Caco-2 (cell line): ENCODE results near the gene RAD50. TPM values are rescaled to one million over a fixed set of nuclear protein-coding genes. Genes with fewer than 3 reads are reported as not detected.

Experiments
- BruUV-seq: library from RNA; stranded (reverse); fragments of 400-500 nt; replicated peaks from 2 replicates; lab custom pipeline; 2021; lab: Mats Ljungman, UMichigan
- CTCF ChIA-PET: fragments of 300-600 bp; sonication (Branson Sonifier 250); formaldehyde crosslinking; loops from one replicate; lab custom pipeline; 2022; ENCODE audit warnings: antibody characterized with exemption; lab: Charles Lee
- POLR2A ChIA-PET: fragments of 300-600 bp; sonication (Branson Sonifier 250); formaldehyde crosslinking; loops from one replicate; lab custom pipeline; 2022; ENCODE audit warnings: antibody characterized with exemption; lab: Charles Lee
- DNase-seq, 2 experiments: peaks; one replicate each; pipeline versions ENCODE4 v3.0.0 to v3.0.0-alpha.2; 2020 to 2022
- H3K27me3 ChIP-seq: replicated peaks from 2 replicates; pipeline ENCODE4 v1.6.0; 2011; ENCODE audit warnings: low read length; ENCODE audit not compliant: control insufficient read depth, insufficient read depth
- H3K36me3 ChIP-seq: 2 replicates; pipeline ENCODE4 v1.5.1; 2011; ENCODE audit warnings: low read length; ENCODE audit not compliant: control insufficient read depth, insufficient read depth
- H3K4me1 ChIP-seq: fragments of 250-450 bp; sonication (Bioruptor Pico); 2 replicates; pipeline ENCODE4 v1.5.1; 2020; ENCODE audit warnings: mild to moderate bottlenecking
- H3K4me3 ChIP-seq: 2 replicates; pipeline ENCODE4 v1.5.1; 2011; ENCODE audit warnings: low read depth, mild to moderate bottlenecking, control low read depth, low read length
- H3K9me3 ChIP-seq: fragments of 250-450 bp; sonication (Bioruptor Pico); 2 replicates; pipeline ENCODE4 v1.5.1; 2020; ENCODE audit warnings: mild to moderate bottlenecking, moderate library complexity
- H3K27ac Mint-ChIP-seq: one replicate; pipeline ENCODE4 v1.8.0; 2022; ENCODE audit warnings: mixed read lengths; ENCODE audit not compliant: unreplicated experiment
- H3K27me3 Mint-ChIP-seq: one replicate; pipeline ENCODE4 v1.8.0; 2022; ENCODE audit warnings: mixed read lengths; ENCODE audit not compliant: insufficient read depth, unreplicated experiment
- H3K36me3 Mint-ChIP-seq: one replicate; pipeline ENCODE4 v1.8.0; 2022; ENCODE audit warnings: mild to moderate bottlenecking, mixed read lengths; ENCODE audit not compliant: insufficient read depth, unreplicated experiment
- H3K4me1 Mint-ChIP-seq: one replicate; pipeline ENCODE4 v1.8.0; 2022; ENCODE audit warnings: low read depth, mixed read lengths; ENCODE audit not compliant: unreplicated experiment
- H3K4me3 Mint-ChIP-seq: one replicate; pipeline ENCODE4 v1.8.0; 2022; ENCODE audit warnings: mild to moderate bottlenecking, moderate library complexity, mixed read lengths; ENCODE audit not compliant: unreplicated experiment
- H3K9me3 Mint-ChIP-seq: one replicate; pipeline ENCODE4 v1.8.0; 2022; ENCODE audit warnings: mixed read lengths; ENCODE audit not compliant: unreplicated experiment
- intact Hi-C: fragments of 100-400 bp; cut with micrococcal nuclease; formaldehyde crosslinking; loops from one replicate; pipeline ENCODE4 v1.10.0; 2022; ENCODE audit not compliant: unreplicated experiment
- total RNA-seq: library from RNA; stranded (reverse); gene quantifications from 2 replicates; pipeline ENCODE4 v1.2.3, GENCODE V29; 2022
- TF ChIP-seq, protein P1 (sequence below), 2 experiments: fragments of 200-600 bp in 1 of 2; IDR thresholded peaks; 1 replicate in 1 of 2; 2 replicates in 1 of 2; pipeline versions ENCODE4 v1.5.1 to v1.8.0; 2011 to 2022; ENCODE audit warnings: antibody characterized with exemption in 1 of 2, control low read depth in 1 of 2, inconsistent platforms in 1 of 2, low read depth in 1 of 2, low read length in 1 of 2, mild to moderate bottlenecking in 1 of 2, moderate library complexity in 1 of 2; ENCODE audit not compliant: insufficient read depth in 1 of 2, severe bottlenecking in 1 of 2, unreplicated experiment in 1 of 2

RAD50 gene
- total RNA-seq, 1 experiment from 2014 or later = 53.2 TPM

DNA sequence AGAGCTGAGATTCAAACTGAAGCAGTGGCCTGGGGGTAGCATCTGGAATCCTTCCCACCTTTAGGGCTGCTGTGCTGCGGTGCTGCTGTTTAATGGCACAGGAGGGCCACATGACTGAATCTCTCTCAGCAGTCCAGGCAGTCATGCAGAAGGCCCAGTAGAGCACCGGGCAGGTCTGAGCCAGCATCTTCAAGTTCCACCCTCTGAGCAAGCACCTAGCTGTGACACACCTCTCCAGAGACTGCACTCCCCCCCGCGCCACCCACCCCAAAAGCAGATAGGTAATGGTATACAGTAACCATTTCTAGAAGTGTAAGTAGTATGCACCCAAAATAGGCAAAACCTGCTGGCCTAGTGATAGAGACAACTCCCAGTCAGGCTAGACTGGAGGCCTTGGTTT is 125.2 kb downstream of the RAD50 start:
- H3K4me1 ChIP-seq = peaks cover 3% of the 10 kb centered on the region; the same call in 1 of the 2 replicates
- no peaks in the 10 kb centered on the region for H3K9me3 ChIP-seq
- no peaks in the 10 kb centered on the region for H3K36me3 ChIP-seq
- no peak overlapping the region for H3K4me3 ChIP-seq
- Mint-ChIP-seq H3K4me1 (no peaks in the 10 kb centered on the region), H3K4me3 (no peak overlapping the region), H3K27ac (no peak overlapping the region), H3K9me3 (no peaks in the 10 kb centered on the region), H3K36me3 (no peaks in the 10 kb centered on the region), H3K27me3 (no peaks in the 10 kb centered on the region)
- no peak for DNase-seq
- POLR2A ChIA-PET = no interaction called here
- no peaks in the 10 kb centered on the region for H3K27me3 ChIP-seq
- no TSS peak for BruUV-seq
- TF ChIP-seq, protein P1, sequence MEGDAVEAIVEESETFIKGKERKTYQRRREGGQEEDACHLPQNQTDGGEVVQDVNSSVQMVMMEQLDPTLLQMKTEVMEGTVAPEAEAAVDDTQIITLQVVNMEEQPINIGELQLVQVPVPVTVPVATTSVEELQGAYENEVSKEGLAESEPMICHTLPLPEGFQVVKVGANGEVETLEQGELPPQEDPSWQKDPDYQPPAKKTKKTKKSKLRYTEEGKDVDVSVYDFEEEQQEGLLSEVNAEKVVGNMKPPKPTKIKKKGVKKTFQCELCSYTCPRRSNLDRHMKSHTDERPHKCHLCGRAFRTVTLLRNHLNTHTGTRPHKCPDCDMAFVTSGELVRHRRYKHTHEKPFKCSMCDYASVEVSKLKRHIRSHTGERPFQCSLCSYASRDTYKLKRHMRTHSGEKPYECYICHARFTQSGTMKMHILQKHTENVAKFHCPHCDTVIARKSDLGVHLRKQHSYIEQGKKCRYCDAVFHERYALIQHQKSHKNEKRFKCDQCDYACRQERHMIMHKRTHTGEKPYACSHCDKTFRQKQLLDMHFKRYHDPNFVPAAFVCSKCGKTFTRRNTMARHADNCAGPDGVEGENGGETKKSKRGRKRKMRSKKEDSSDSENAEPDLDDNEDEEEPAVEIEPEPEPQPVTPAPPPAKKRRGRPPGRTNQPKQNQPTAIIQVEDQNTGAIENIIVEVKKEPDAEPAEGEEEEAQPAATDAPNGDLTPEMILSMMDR (IDR thresholded peaks at IDR 0.05; ENCODE audit: insufficient read depth in 1 of 2, low read depth in 1 of 2, low read length in 1 of 2, severe bottlenecking in 1 of 2, unreplicated experiment in 1 of 2) = no peak
- intact Hi-C loops = no loop called here
- CTCF ChIA-PET = no interaction called here

DNA sequence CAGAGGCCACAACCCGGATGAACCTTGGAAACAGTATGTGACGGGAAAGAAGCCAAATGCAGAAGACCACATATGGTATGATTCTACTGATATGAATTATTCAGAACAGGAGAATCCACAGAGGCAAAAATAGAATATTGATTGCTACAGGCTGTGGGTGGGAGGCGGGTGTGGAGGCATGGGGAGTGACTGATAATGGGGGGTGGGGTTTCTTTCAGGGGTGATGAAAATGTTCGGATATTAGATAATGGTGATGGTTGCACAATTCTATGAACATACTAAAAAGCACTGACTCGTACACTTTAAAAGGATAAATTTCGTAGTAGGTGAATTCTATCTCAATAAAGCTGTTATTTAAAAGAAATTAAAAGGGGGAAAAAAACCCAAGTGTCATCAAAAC is 127.7 kb downstream of the RAD50 start:
- H3K27me3 ChIP-seq = no peaks in the 10 kb centered on the region
- no peaks in the 10 kb centered on the region for H3K9me3 Mint-ChIP-seq
- ChIA-PET CTCF (no interaction called here), POLR2A (no interaction called here)
- intact Hi-C loops = no loop called here
- no peak overlapping the region for H3K27ac Mint-ChIP-seq
- no peak overlapping the region for H3K4me3 ChIP-seq
- H3K4me1 Mint-ChIP-seq = peaks cover 9% of the 10 kb centered on the region
- no peaks in the 10 kb centered on the region for H3K9me3 ChIP-seq
- H3K4me1 ChIP-seq = peaks cover 7% of the 10 kb centered on the region
- H3K36me3 Mint-ChIP-seq = no peaks in the 10 kb centered on the region
- no TSS peak for BruUV-seq
- H3K4me3 Mint-ChIP-seq = no peak overlapping the region
- no peaks in the 10 kb centered on the region for H3K27me3 Mint-ChIP-seq
- H3K36me3 ChIP-seq = no peaks in the 10 kb centered on the region
- TF ChIP-seq, protein P1 (IDR thresholded peaks at IDR 0.05; ENCODE audit: insufficient read depth in 1 of 2, low read depth in 1 of 2, low read length in 1 of 2, severe bottlenecking in 1 of 2, unreplicated experiment in 1 of 2) = no peak
- no peak for DNase-seq

DNA sequence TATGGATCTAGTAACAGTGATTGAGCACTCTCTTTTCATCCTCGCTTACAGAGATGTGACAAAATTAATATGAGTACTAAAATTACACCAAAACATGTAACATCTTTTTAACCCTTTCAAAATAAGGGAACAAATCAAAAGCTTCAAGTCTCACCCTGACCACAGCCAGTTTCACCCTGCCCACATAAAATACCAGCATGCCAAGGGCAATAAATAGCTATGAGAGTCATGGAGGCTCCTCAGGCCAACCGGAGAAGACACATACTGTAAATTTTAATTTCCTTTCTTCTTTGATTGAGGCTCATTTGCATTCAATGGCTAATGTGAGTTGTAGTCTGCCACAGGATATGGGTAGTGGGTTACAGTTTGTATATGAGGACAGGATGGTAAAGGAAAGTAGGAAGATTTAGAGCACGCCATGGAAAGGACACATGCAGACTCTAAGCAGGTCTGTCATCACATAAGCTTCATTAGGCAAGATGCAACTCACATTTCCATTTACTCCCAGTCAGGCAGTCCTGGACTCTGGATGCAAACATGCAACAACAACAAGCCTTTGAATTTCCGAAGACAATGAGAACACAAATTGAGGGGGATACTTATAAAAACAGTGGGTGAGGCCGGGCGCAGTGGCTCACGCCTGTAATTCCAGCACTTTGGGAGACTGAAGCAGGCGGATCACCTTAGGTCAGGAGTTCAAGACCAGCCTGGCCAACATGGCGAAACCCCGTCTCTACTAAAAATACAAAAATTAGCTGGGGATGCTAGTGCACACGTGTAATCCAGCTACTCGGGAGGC is 128.3 kb downstream of the RAD50 start:
- no peaks in the 10 kb centered on the region for H3K36me3 ChIP-seq
- Mint-ChIP-seq H3K36me3 (no peaks in the 10 kb centered on the region), H3K9me3 (no peaks in the 10 kb centered on the region), H3K4me3 (no peak overlapping the region), H3K27ac (no peak overlapping the region), H3K27me3 (no peaks in the 10 kb centered on the region), H3K4me1 (peaks cover 9% of the 10 kb centered on the region)
- ChIA-PET CTCF (no interaction called here), POLR2A (no interaction called here)
- H3K4me3 ChIP-seq = no peak overlapping the region
- no peak for DNase-seq
- peaks cover 7% of the 10 kb centered on the region for H3K4me1 ChIP-seq
- no peaks in the 10 kb centered on the region for H3K9me3 ChIP-seq
- intact Hi-C loops = no loop called here
- TF ChIP-seq, protein P1 (IDR thresholded peaks at IDR 0.05; ENCODE audit: insufficient read depth in 1 of 2, low read depth in 1 of 2, low read length in 1 of 2, severe bottlenecking in 1 of 2, unreplicated experiment in 1 of 2) = no peak
- H3K27me3 ChIP-seq = no peaks in the 10 kb centered on the region
- BruUV-seq = no TSS peak
